ENCODE results near the gene IDUA.

Gene IDUA

DNA sequence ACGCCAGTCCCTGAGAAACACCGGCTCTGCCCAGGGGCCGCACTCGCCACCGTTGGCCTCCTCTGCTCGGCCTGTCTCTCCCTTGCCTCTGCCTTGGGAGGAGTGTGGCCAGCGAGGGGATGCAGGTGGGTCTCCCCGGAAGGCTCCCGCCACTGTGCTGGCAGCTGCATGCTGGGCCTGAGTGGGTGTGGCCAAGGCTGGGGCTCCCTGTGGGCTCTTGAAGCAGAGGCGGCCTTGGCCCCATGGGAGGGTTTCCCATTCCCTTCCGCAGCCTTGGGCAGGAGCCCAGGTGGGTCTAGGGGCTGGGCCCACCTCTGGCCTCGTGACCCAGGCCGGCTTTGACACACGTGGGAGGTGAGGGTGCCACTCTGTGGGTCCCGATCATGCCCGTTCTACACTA, 43.7 kb downstream of the IDUA start:
- TF ChIP-seq, protein P1, sequence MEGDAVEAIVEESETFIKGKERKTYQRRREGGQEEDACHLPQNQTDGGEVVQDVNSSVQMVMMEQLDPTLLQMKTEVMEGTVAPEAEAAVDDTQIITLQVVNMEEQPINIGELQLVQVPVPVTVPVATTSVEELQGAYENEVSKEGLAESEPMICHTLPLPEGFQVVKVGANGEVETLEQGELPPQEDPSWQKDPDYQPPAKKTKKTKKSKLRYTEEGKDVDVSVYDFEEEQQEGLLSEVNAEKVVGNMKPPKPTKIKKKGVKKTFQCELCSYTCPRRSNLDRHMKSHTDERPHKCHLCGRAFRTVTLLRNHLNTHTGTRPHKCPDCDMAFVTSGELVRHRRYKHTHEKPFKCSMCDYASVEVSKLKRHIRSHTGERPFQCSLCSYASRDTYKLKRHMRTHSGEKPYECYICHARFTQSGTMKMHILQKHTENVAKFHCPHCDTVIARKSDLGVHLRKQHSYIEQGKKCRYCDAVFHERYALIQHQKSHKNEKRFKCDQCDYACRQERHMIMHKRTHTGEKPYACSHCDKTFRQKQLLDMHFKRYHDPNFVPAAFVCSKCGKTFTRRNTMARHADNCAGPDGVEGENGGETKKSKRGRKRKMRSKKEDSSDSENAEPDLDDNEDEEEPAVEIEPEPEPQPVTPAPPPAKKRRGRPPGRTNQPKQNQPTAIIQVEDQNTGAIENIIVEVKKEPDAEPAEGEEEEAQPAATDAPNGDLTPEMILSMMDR (IDR thresholded peaks at IDR 0.05; ENCODE audit: borderline replicate concordance, control extremely low read depth, extremely low read depth, insufficient read depth, missing control alignments), result no peak
- in situ Hi-C loops (cut with MboI; ENCODE audit: low sequenced_read_pairs, unreplicated experiment), result no loop called here
- DNase-seq (ENCODE audit: low spot score), result no peak

- in situ Hi-C loops (cut with MboI; ENCODE audit: low sequenced_read_pairs, unreplicated experiment), result no loop called here
- DNase-seq (ENCODE audit: low spot score), result no peak
- TF ChIP-seq, protein P1 (IDR thresholded peaks at IDR 0.05; ENCODE audit: borderline replicate concordance, control extremely low read depth, extremely low read depth, insufficient read depth, missing control alignments), result no peak
These were observed 44.5 kb downstream of the IDUA start for GRCh38 chr4:1031346-1031745.

GRCh38 chr4:1031956-1032795, 45.3 kb downstream of the IDUA start:
- in situ Hi-C loops (cut with MboI; ENCODE audit: low sequenced_read_pairs, unreplicated experiment), result no loop called here
- TF ChIP-seq, protein P1 (IDR thresholded peaks at IDR 0.05; ENCODE audit: borderline replicate concordance, control extremely low read depth, extremely low read depth, insufficient read depth, missing control alignments), result no peak
- no peak for DNase-seq (ENCODE audit: low spot score)

DNA sequence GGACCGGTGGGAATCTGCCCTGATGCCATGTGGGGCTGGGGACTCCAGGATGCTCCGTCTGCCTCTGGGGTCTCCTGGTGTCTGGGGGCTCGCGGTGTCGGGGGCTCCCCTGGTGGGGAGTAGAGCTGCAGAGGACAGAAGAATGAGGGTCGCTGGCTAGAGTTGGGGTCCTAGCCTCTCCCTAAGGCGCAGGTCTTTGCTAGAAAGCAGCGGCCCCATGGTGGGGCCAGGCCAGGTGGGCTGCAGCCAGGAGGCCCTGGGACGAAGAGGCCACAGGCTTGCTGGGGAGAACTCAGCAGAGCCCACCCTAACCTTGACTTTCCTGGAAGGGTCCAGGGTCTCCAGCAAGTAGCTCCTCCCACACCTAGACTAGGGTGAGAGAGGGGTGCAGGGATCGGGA, 46.0 kb downstream of the IDUA start:
- no peak for DNase-seq (ENCODE audit: low spot score)
- TF ChIP-seq, protein P1 (IDR thresholded peaks at IDR 0.05; ENCODE audit: borderline replicate concordance, control extremely low read depth, extremely low read depth, insufficient read depth, missing control alignments), result no peak
- in situ Hi-C loops (cut with MboI; ENCODE audit: low sequenced_read_pairs, unreplicated experiment), result no loop called here

GRCh38 chr4:1033840-1034551, 47.2 kb downstream of the IDUA start:
- TF ChIP-seq, protein P1 (IDR thresholded peaks at IDR 0.05; ENCODE audit: borderline replicate concordance, control extremely low read depth, extremely low read depth, insufficient read depth, missing control alignments), result no peak
- DNase-seq (ENCODE audit: low spot score), result no peak
- in situ Hi-C loops (cut with MboI; ENCODE audit: low sequenced_read_pairs, unreplicated experiment), result no loop called here

DNA sequence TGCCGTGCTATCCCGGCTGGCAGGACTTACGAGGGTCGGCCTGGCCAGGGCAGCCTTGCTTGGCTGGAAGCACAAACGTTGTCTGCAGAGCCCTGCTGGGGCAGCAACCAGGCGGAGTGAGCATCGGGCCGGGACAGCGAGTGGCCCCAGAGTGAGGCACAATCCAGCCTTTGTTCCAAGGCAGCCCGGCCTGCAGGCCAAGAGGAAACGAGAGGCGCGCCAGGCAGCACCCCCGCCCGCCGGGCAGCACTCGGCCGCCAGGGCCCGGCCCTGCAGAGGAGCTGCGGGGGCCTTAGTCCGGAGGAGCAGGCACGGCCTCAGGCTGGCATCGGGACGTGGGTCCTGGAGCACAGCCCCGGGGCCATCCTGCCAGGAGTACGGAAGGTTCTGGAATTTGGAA, 48.7 kb downstream of the IDUA start:
- DNase-seq (ENCODE audit: low spot score), result no peak
- TF ChIP-seq, protein P1 (IDR thresholded peaks at IDR 0.05; ENCODE audit: borderline replicate concordance, control extremely low read depth, extremely low read depth, insufficient read depth, missing control alignments), result no peak
- in situ Hi-C loops (cut with MboI; ENCODE audit: low sequenced_read_pairs, unreplicated experiment), result no loop called here
